DOHH2 (cell line): ENCODE measurements around the gene FOXK2.

Experiments
- CTCF ChIP-seq: fragments of 200-600 bp; sonication (generic); IDR thresholded peaks from one replicate; pipeline ENCODE4 v1.5.1; 2014; ENCODE audit warnings: antibody characterized with exemption, mild to moderate bottlenecking, low read depth, low read length; ENCODE audit not compliant: poor library complexity, severe bottlenecking
- EZH2phosphoT487 ChIP-seq: fragments of 200-600 bp; sonication (generic); IDR thresholded peaks from 2 replicates; pipeline ENCODE4 v1.6.1; 2017; ENCODE audit warnings: borderline replicate concordance, mild to moderate bottlenecking, antibody characterized with exemption, low read length, moderate library complexity, mixed read lengths

- TF ChIP-seq CTCF (no peak), EZH2phosphoT487 (no peak)
Observed at GRCh38 chr17:82487910-82488309, 31.6 kb upstream of the FOXK2 start.
